ENCODE measurements around the gene VWA5B1. TPM values are rescaled to one million over a fixed set of nuclear protein-coding genes. Genes with fewer than 3 reads are reported as not detected.

VWA5B1 gene
- total and polyA plus RNA-seq, 2 donors: 0.51 to 0.58 TPM

- Histone ChIP-seq H3K4me3 (ENCODE audit: low read depth, low read length) (no peak overlapping the region), H3K36me3 (ENCODE audit: insufficient read depth) (no peaks in the 10 kb centered on the region), H3K27ac (ENCODE audit: low read depth) (no peak overlapping the region), H3K4me1 (ENCODE audit: insufficient read depth) (no peaks in the 10 kb centered on the region)
- WGBS: 82% methylated on average over 6 of the region's 6 CpGs
- no peak for DNase-seq (ENCODE audit: extremely low spot score)
These were observed 30.0 kb downstream of the VWA5B1 start for GRCh38 chr1:20320704-20321103.

GRCh38 chr1:20321573-20321972 lies 30.9 kb downstream of the VWA5B1 start:
- no peak for DNase-seq (ENCODE audit: extremely low spot score)
- Histone ChIP-seq H3K27ac (ENCODE audit: low read depth) (no peak overlapping the region), H3K36me3 (ENCODE audit: insufficient read depth) (no peaks in the 10 kb centered on the region), H3K4me3 (ENCODE audit: low read depth, low read length) (no peak overlapping the region), H3K4me1 (ENCODE audit: insufficient read depth) (no peaks in the 10 kb centered on the region)
- 45% methylated on average over 5 of the region's 5 CpGs for WGBS

DNA sequence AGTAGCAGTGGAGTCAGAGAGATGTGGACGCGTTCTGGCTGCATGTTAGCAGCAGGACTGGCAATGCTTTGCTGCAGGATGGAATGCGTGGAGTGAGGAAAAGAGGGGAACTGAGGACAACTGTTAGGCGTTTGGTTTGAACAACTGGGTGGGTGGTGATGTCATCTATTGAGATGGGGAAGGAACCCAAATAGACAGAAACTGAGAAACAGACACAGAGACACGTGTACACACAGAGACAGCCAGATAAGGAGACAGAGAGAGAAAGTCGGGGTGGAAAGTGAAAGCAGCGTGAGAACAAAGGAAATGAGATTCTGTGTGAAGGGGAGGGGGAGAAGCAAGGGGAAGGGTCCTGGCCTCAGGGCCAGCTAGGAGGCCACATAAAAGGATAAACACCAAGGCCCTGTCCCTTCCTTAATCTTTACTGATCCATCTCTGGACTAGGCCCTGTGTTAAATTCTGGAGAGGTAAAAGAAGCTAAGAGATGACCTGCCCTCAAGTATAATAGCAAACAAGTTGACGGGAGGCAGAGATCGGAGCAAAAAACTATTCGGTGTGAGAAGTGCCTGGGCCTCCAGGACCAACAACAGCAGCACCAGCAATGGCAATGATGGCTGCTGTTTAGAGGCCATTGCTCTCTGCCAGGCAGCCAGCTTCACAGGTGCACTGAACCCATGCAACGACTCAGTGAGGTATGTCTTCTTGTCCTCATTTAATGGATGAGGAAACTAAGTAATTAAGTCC lies 31.6 kb downstream of the VWA5B1 start:
- H3K4me1 ChIP-seq (ENCODE audit: insufficient read depth): no peaks in the 10 kb centered on the region
- no peaks in the 10 kb centered on the region for H3K36me3 ChIP-seq (ENCODE audit: insufficient read depth)
- H3K4me3 ChIP-seq (ENCODE audit: low read depth, low read length): no peak overlapping the region
- WGBS: 52% methylated on average over 11 of the region's 11 CpGs
- no peak overlapping the region for H3K27ac ChIP-seq (ENCODE audit: low read depth)
- no peak for DNase-seq (ENCODE audit: extremely low spot score)

DNA sequence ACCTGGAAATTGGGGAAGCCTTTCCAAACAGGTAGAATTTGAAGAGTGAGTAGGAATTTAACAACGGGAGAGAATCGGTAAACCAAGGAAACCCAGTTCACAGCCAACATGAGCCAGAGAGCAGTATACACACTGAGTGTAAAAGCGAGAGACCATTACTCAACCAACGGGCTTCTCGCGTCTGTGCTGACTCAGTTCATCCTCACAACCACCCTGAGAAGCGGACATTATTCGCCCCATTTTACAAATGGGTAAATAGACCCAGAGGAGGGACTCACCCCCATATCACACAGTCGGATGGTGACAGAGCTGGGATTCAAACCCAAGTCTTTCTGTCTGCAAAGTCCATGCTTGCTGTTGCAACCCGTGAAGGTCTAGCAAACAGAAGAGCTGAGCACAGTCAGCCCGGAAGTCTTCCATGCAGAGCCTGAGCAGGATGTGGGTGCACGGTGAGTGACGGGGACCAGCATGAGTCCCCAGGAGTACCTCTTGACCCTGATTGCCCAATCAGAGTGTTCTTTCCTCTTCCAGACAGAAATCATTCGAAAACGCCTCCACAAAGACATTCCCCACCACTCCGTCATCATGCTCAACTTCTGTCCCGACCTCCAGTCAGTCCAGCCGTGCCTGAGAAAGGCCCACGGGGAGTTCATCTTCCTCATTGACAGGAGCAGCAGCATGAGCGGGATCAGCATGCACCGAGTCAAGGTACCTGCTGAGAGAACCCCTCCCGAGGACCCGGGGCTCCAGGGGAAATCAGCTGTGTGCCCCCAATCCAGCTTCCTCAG lies 32.3 kb downstream of the VWA5B1 start:
- H3K27ac ChIP-seq (ENCODE audit: low read depth): no peak overlapping the region
- no peak overlapping the region for H3K4me3 ChIP-seq (ENCODE audit: low read depth, low read length)
- 91% methylated on average over 23 of the region's 23 CpGs for WGBS
- H3K36me3 ChIP-seq (ENCODE audit: insufficient read depth): no peaks in the 10 kb centered on the region
- no peaks in the 10 kb centered on the region for H3K4me1 ChIP-seq (ENCODE audit: insufficient read depth)
- DNase-seq (ENCODE audit: extremely low spot score): no peak

GRCh38 chr1:20323613-20323920 lies 32.9 kb downstream of the VWA5B1 start:
- Histone ChIP-seq H3K36me3 (ENCODE audit: insufficient read depth) (no peaks in the 10 kb centered on the region), H3K4me3 (ENCODE audit: low read depth, low read length) (no peak overlapping the region), H3K4me1 (ENCODE audit: insufficient read depth) (no peaks in the 10 kb centered on the region), H3K27ac (ENCODE audit: low read depth) (no peak overlapping the region)
- DNase-seq (ENCODE audit: extremely low spot score): no peak
- 89% methylated on average over 3 of the region's 3 CpGs for WGBS

DNA sequence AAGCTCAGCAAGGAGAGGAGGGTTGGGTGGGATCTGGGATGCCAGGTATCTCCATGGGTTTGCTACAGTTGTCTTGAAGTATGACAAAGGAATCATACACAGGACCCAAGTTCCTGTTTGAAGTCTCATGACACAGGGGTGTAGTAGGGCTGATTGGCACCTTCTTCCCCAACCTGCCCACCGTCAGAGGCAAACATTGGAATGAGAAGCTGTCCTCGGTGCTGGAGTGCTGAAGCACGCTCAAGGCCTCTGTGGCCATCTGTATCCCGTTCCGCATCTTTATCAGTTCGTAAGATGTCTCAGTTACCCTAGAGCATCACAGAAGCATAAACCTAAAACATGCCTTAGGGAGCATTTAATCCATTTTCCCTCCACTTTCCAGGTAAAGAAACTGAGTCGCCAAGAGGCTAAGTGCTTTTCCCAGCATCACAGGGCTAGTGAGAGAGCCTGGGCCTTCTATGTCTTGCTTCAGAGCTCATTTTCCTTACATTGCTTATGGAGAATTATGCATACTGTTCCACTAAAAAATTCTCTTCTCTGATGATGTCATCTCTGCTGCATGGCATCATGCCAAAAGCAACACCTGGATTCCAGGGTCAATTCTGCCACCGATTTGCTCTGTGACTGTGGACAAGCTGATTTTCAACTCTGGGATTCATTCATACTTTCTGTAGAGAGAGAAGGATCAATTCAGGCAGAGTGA lies 34.2 kb downstream of the VWA5B1 start:
- Histone ChIP-seq H3K27ac (ENCODE audit: low read depth) (no peak overlapping the region), H3K36me3 (ENCODE audit: insufficient read depth) (no peaks in the 10 kb centered on the region), H3K4me3 (ENCODE audit: low read depth, low read length) (no peak overlapping the region), H3K4me1 (ENCODE audit: insufficient read depth) (no peaks in the 10 kb centered on the region)
- WGBS: 62% methylated on average over 8 of the region's 8 CpGs
- no peak for DNase-seq (ENCODE audit: extremely low spot score)

GRCh38 chr1:20325407-20325843 lies 34.8 kb downstream of the VWA5B1 start:
- Histone ChIP-seq H3K4me3 (ENCODE audit: low read depth, low read length) (no peak overlapping the region), H3K27ac (ENCODE audit: low read depth) (no peak overlapping the region)
- no peak for DNase-seq (ENCODE audit: extremely low spot score)

DNA sequence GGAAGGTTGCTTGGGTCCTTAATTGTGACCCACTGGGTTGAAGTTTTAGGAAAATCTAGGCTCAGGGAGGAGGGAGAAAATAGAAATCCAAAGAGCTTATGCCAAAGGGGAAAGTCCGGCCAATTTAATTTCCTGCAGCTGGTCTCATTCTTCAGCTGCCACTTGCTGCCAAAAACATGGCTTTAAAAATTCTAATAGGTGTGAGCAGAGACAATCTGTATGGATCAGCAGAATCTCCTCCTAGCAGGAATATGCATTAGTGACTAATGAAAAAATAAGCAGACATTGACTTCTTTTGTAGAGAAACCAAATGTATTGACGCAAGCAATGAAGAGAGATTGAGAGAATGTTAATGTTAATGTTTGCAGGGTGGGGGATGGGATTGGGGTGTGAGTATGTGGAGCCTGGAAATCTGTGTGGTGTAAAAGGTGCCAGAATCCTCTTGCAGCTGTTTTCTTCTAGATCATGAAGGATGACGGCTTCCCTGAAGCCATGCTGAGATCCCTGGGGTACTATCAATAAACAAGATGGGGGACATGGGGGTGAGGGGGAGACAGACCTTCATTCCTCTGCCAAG lies 35.3 kb downstream of the VWA5B1 start:
- H3K4me1 ChIP-seq (ENCODE audit: insufficient read depth): no peaks in the 10 kb centered on the region
- no peaks in the 10 kb centered on the region for H3K36me3 ChIP-seq (ENCODE audit: insufficient read depth)
- 23% methylated on average over 3 of the region's 3 CpGs for WGBS
- DNase-seq (ENCODE audit: extremely low spot score): no peak
- no peak overlapping the region for H3K27ac ChIP-seq (ENCODE audit: low read depth)
- H3K4me3 ChIP-seq (ENCODE audit: low read depth, low read length): no peak overlapping the region

More at GRCh38 chr1:20325407-20325843, 34.8 kb downstream of the VWA5B1 start:
- 59% methylated on average over 3 of the region's 3 CpGs for WGBS
- no peaks in the 10 kb centered on the region for H3K36me3 ChIP-seq (ENCODE audit: insufficient read depth)
- no peaks in the 10 kb centered on the region for H3K4me1 ChIP-seq (ENCODE audit: insufficient read depth)

GRCh38 chr1:20327467-20327866 lies 36.8 kb downstream of the VWA5B1 start:
- DNase-seq (ENCODE audit: extremely low spot score): no peak
- Histone ChIP-seq H3K36me3 (ENCODE audit: insufficient read depth) (no peaks in the 10 kb centered on the region), H3K4me3 (ENCODE audit: low read depth, low read length) (no peak overlapping the region), H3K27ac (ENCODE audit: low read depth) (no peak overlapping the region), H3K4me1 (ENCODE audit: insufficient read depth) (no peaks in the 10 kb centered on the region)
- 85% methylated on average over 6 of the region's 6 CpGs for WGBS

DNA sequence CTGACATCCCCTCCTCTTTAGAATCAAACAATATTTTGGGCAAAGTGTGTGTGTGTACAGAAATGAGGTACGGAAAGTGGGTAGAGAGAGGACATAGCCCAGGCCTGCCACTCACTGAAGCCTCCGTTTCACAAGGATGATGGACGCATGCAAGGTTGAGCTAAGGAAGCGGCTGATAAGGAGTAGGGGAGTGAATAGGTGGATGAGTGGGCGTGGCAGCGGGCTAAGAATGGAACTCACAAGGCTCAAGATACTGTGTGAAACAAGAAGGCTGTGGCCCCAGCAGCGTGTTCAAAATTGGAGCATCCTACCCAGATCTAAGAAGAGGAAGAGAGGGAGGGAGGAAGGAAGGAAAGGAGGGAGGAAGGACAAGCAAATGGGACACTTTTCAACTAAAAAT lies 37.5 kb downstream of the VWA5B1 start:
- Histone ChIP-seq H3K27ac (ENCODE audit: low read depth) (no peak overlapping the region), H3K36me3 (ENCODE audit: insufficient read depth) (no peaks in the 10 kb centered on the region), H3K4me3 (ENCODE audit: low read depth, low read length) (no peak overlapping the region), H3K4me1 (ENCODE audit: insufficient read depth) (no peaks in the 10 kb centered on the region)
- WGBS: 83% methylated on average over 7 of the region's 7 CpGs
- DNase-seq (ENCODE audit: extremely low spot score): no peak

GRCh38 chr1:20329793-20330542 lies 39.3 kb downstream of the VWA5B1 start:
- Histone ChIP-seq H3K27ac (ENCODE audit: low read depth) (no peak overlapping the region), H3K4me3 (ENCODE audit: low read depth, low read length) (no peak overlapping the region), H3K4me1 (ENCODE audit: insufficient read depth) (no peaks in the 10 kb centered on the region), H3K36me3 (ENCODE audit: insufficient read depth) (no peaks in the 10 kb centered on the region)
- WGBS: 87% methylated on average over 14 of the region's 14 CpGs
- no peak for DNase-seq (ENCODE audit: extremely low spot score)

DNA sequence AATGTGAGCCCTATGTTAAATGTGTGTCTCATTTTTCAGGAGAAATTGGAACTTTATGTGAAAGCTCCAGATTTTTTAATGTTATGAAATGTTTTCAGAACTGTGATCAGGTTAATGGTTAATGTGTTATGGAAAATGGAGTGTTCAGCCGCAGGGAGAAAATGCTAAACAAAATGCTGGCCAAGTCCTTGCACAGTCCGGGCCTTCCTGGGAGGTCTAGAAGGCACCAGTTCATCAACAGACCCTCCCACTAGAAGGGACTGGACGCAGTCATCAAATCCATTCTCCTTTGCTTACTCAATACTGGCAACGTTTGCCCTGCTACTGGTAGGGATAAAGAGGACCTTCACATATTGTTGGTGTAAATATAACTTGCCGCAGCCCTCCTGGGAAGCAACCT lies 43.4 kb downstream of the VWA5B1 start:
- H3K4me1 ChIP-seq (ENCODE audit: insufficient read depth): no peaks in the 10 kb centered on the region
- H3K27ac ChIP-seq (ENCODE audit: low read depth): no peak overlapping the region
- H3K4me3 ChIP-seq (ENCODE audit: low read depth, low read length): no peak overlapping the region
- 64% methylated on average over 5 of the region's 5 CpGs for WGBS
- no peaks in the 10 kb centered on the region for H3K36me3 ChIP-seq (ENCODE audit: insufficient read depth)
- no peak for DNase-seq (ENCODE audit: extremely low spot score)

GRCh38 chr1:20336105-20336605 lies 45.5 kb downstream of the VWA5B1 start:
- DNase-seq (ENCODE audit: extremely low spot score): no peak
- H3K4me1 ChIP-seq (ENCODE audit: insufficient read depth): no peaks in the 10 kb centered on the region
- H3K27ac ChIP-seq (ENCODE audit: low read depth): no peak overlapping the region
- WGBS: 87% methylated on average over 13 of the region's 13 CpGs
- H3K4me3 ChIP-seq (ENCODE audit: low read depth, low read length): no peak overlapping the region
- H3K36me3 ChIP-seq (ENCODE audit: insufficient read depth): no peaks in the 10 kb centered on the region

All from urinary bladder (tissue), 4 donors.